Adrenal gland (tissue), 12 donors: ENCODE data around the gene SEMA6C. TPM values are rescaled to one million over a fixed set of nuclear protein-coding genes. Genes with fewer than 3 reads are reported as not detected.

Experiments
- DNase-seq, 7 donors: peaks; one replicate each; pipeline ENCODE4 v3.0.0-alpha.2; 2019 to 2020
- H3K27ac ChIP-seq, 5 donors: fragments of 200-600 bp; sonication (generic) in 4 of 5; 1 replicate in 3 of 5; 2 replicates in 2 of 5; pipeline versions ENCODE4 v1.5.1 to v1.8.0; 2016 to 2020; ENCODE audit warnings: mild to moderate bottlenecking in 1 of 5
- H3K27me3 ChIP-seq: fragments of 200-600 bp; 2 replicates; pipeline ENCODE4 v1.8.0; 2021
- H3K36me3 ChIP-seq, 2 donors: fragments of 200-600 bp; replicated peaks in 1 of 2; 1 replicate in 1 of 2; 2 replicates in 1 of 2; pipeline versions ENCODE4 v1.5.1 to v1.8.0; 2018 to 2022
- H3K4me1 ChIP-seq, 2 donors: fragments of 200-600 bp; replicated peaks in 1 of 2; 1 replicate in 1 of 2; 2 replicates in 1 of 2; pipeline versions ENCODE4 v1.5.1 to v1.8.0; 2018 to 2021
- H3K4me3 ChIP-seq, 4 donors: fragments of 200-600 bp; sonication (generic) in 3 of 4; one replicate each; pipeline ENCODE4 v1.5.1; 2016 to 2018
- H3K9me3 ChIP-seq, 3 donors: fragments of 200-600 bp; sonication (generic) in 1 of 3; replicated peaks in 1 of 3; 1 replicate in 2 of 3; 2 replicates in 1 of 3; pipeline versions ENCODE4 v1.5.1 to v1.8.0; 2016 to 2021
- CTCF ChIP-seq, 6 experiments: fragments of 450-650 bp in 4 of 6; fragments of 200-600 bp in 2 of 6; sonication (generic) in 1 of 6; IDR thresholded peaks; 1 replicate in 5 of 6; 2 replicates in 1 of 6; pipeline versions ENCODE4 v1.5.1 to v1.8.0; 2016 to 2021; ENCODE audit warnings: antibody characterized with exemption in 6 of 6, mild to moderate bottlenecking in 2 of 6, moderate library complexity in 1 of 6
- POLR2A ChIP-seq, 2 donors: fragments of 450-650 bp; IDR thresholded peaks; one replicate each; pipeline ENCODE4 v1.6.1; 2017; ENCODE audit warnings: antibody characterized with exemption in 2 of 2, mild to moderate bottlenecking in 2 of 2, moderate library complexity in 1 of 2
- WGBS, 4 donors: extraction: QIAGEN DNeasy Blood & Tissue Kit in 2 of 4; methylation state at CpG; one replicate each; pipeline versions ENCODE4 v1.1.5 to v1.1.7; 2013 to 2017; 5-methylcytosine and 5-hydroxymethylcytosine counted together
- intact Hi-C, 2 donors: fragments of 100-400 bp; cut with DNase I; formaldehyde crosslinking; loops; one replicate each; pipeline versions ENCODE4 v1.14.1 to v1.15.0; 2022 to 2023
- polyA plus RNA-seq, 3 donors: library from polyadenylated mRNA; stranded (reverse); fragments of 200-250 nt in 2 of 3; fragments of 350-450 nt in 1 of 3; fragmentation: Illumina TruSeq in 1 of 3; extraction: RNeasy Lipid Tissue Mini Kit (QIAGEN cat#74804) in 1 of 3; gene quantifications; one replicate each; pipeline ENCODE4 v1.2.3, GENCODE V29; 2013 to 2014
- total RNA-seq, 9 donors: library from RNA; depleted of rRNA in 4 of 9; stranded (reverse); fragments of >200 nt in 4 of 9; fragments of 120-200 nt in 1 of 9; fragmentation: NEBNext Ultra II Directional in 1 of 9; extraction: Animal tissue kit (Norgen Biotek cat#: 25700) in 1 of 9; gene quantifications; one replicate each; pipeline versions ENCODE4 v1.1.0 to v1.2.4, GENCODE V29; 2013 to 2023
- donor health status: healthy with polysubstance abuse.
- donor health status: Bipolar disorder and iron deficiency.
- donor health status: DM: yes; HTN: yes; CAD: no.
- donor health status: DM: no; HTN: no; CAD: no.
- donor health status: DM: no; HTN: no; CAD: no.
- donor health status: DM: yes; HTN: yes; CAD: no.

Gene SEMA6C
- total and polyA plus RNA-seq, 12 donors: 0.66 to 40.5 (median 3.8) TPM

- H3K4me3 ChIP-seq: peak overlapping the region in 1 of 4 donors; percentile 39
- H3K9me3 ChIP-seq: no peaks in the 10 kb centered on the region
- peaks cover 7 to 11% of the 10 kb centered on the region in 2 donors for H3K4me1 ChIP-seq
- H3K27me3 ChIP-seq: no peaks in the 10 kb centered on the region
- WGBS, 4 donors: 41 to 67% (median 54%) methylated on average over 5 to 65 of the region's 65 CpGs
- TF ChIP-seq POLR2A (IDR thresholded peaks at IDR 0.05): no peak
- no peak for TF ChIP-seq CTCF (IDR thresholded peaks at IDR 0.05)
- no peaks in the 10 kb centered on the region for H3K36me3 ChIP-seq
- H3K27ac ChIP-seq: no peak overlapping the region
- peak in 1 of 7 donors; percentile 48 for DNase-seq
- intact Hi-C loops: no loop called here
These were observed 13.2 kb downstream of the SEMA6C start for GRCh38 chr1:151133018-151133806.

- TF ChIP-seq CTCF (IDR thresholded peaks at IDR 0.05) (no peak), POLR2A (IDR thresholded peaks at IDR 0.05) (no peak)
- H3K4me3 ChIP-seq: peak overlapping the region in 1 of 4 donors; percentile 39
- peak overlapping the region in 1 of 5 donors; percentile 31 for H3K27ac ChIP-seq
- peaks cover 7 to 11% of the 10 kb centered on the region in 2 donors for H3K4me1 ChIP-seq
- DNase-seq: peak in 1 of 7 donors; percentile 45
- H3K27me3 ChIP-seq: no peaks in the 10 kb centered on the region
- H3K9me3 ChIP-seq: no peaks in the 10 kb centered on the region
- intact Hi-C loops: no loop called here
- no peaks in the 10 kb centered on the region for H3K36me3 ChIP-seq
- WGBS, 4 donors: 38 to 78% (median 50%) methylated on average over 17 to 74 of the region's 74 CpGs
These were observed 14.0 kb downstream of the SEMA6C start for GRCh38 chr1:151132335-151133017.

- Histone ChIP-seq H3K4me1 (peaks cover 7 to 11% of the 10 kb centered on the region in 2 donors), H3K9me3 (no peaks in the 10 kb centered on the region), H3K27ac (peak overlapping the region in 2 of 5 donors; percentile 31 to 52), H3K27me3 (no peaks in the 10 kb centered on the region), H3K4me3 (peak overlapping the region in 1 of 4 donors; percentile 39), H3K36me3 (no peaks in the 10 kb centered on the region)
- peak in 1 of 7 donors; percentile 51 for DNase-seq
- WGBS, 4 donors: 39 to 68% (median 54%) methylated on average over 21 to 39 of the region's 39 CpGs
- intact Hi-C loops: no loop called here
- TF ChIP-seq POLR2A (IDR thresholded peaks at IDR 0.05): no peak
- TF ChIP-seq CTCF (IDR thresholded peaks at IDR 0.05): no peak
These were observed 14.6 kb downstream of the SEMA6C start for GRCh38 chr1:151131701-151132334.
